Measurements from ENCODE around the gene CEBPZOS.
"Not testable (repeated sequence)": the region's sequence is repeated elsewhere in the genome, so short reads cannot be mapped to it uniquely, and the experiment has no call there.

Gene CEBPZOS

GRCh38 chr2:37191253-37191652 is 5.0 kb upstream of the CEBPZOS start:
- TF ChIP-seq CTCF (conservative IDR thresholded peaks at IDR 0.05; ENCODE audit: low read depth, low read length) = no peak

GRCh38 chr2:37191747-37192146 is 4.5 kb upstream of the CEBPZOS start:
- no peak for DNase-seq (ENCODE audit: low read depth)
- H3K4me3 ChIP-seq (ENCODE audit: low read depth, low read length) = no peak overlapping the region
- TF ChIP-seq CTCF (conservative IDR thresholded peaks at IDR 0.05; ENCODE audit: low read depth, low read length) = no peak

More at GRCh38 chr2:37191253-37191652, 5.0 kb upstream of the CEBPZOS start:
- no peak overlapping the region for H3K4me3 ChIP-seq (ENCODE audit: low read depth, low read length)
- DNase-seq (ENCODE audit: low read depth) = no peak

- no peak overlapping the region for H3K4me3 ChIP-seq (ENCODE audit: low read depth, low read length)
- no peak for DNase-seq (ENCODE audit: low read depth)
- TF ChIP-seq CTCF (conservative IDR thresholded peaks at IDR 0.05; ENCODE audit: low read depth, low read length) = no peak
Observed at GRCh38 chr2:37192551-37192950, 3.7 kb upstream of the CEBPZOS start.

- not testable (repeated sequence) for DNase-seq (ENCODE audit: low read depth)
- peak overlapping the region; percentile 94 for H3K4me3 ChIP-seq (ENCODE audit: low read depth, low read length)
Observed at GRCh38 chr2:37195862-37196319, 405 bp upstream of the CEBPZOS start.

GRCh38 chr2:37198681-37199065 is 2.4 kb downstream of the CEBPZOS start:
- DNase-seq (ENCODE audit: low read depth) = no peak
- H3K4me3 ChIP-seq (ENCODE audit: low read depth, low read length) = no peak overlapping the region
- no peak for TF ChIP-seq CTCF (conservative IDR thresholded peaks at IDR 0.05; ENCODE audit: low read depth, low read length)

GRCh38 chr2:37201208-37201607 is 4.9 kb downstream of the CEBPZOS start:
- peak; percentile 30 for DNase-seq (ENCODE audit: low read depth)
- H3K4me3 ChIP-seq (ENCODE audit: low read depth, low read length) = no peak overlapping the region
- TF ChIP-seq CTCF (conservative IDR thresholded peaks at IDR 0.05; ENCODE audit: low read depth, low read length) = no peak

GRCh38 chr2:37201766-37202165 is 5.5 kb downstream of the CEBPZOS start:
- H3K4me3 ChIP-seq (ENCODE audit: low read depth, low read length) = no peak overlapping the region
- no peak for TF ChIP-seq CTCF (conservative IDR thresholded peaks at IDR 0.05; ENCODE audit: low read depth, low read length)
- DNase-seq (ENCODE audit: low read depth) = peak; percentile 31

- H3K4me3 ChIP-seq (ENCODE audit: low read depth, low read length) = no peak overlapping the region
- DNase-seq (ENCODE audit: low read depth) = no peak
- TF ChIP-seq CTCF (conservative IDR thresholded peaks at IDR 0.05; ENCODE audit: low read depth, low read length) = no peak
Observed at GRCh38 chr2:37203708-37204107, 7.4 kb downstream of the CEBPZOS start.

GRCh38 chr2:37205071-37205661 is 8.9 kb downstream of the CEBPZOS start:
- not testable (repeated sequence) for H3K4me3 ChIP-seq (ENCODE audit: low read depth, low read length); DNase-seq (ENCODE audit: low read depth)

All from choroid plexus epithelial cell (primary cell).